ENCODE data around the gene PTPN12. TPM values are rescaled to one million over a fixed set of nuclear protein-coding genes. Genes with fewer than 3 reads are reported as not detected.

PTPN12 gene
- total and polyA plus RNA-seq, 5 donors: 32.5 to 55.5 (median 45.6) TPM

DNA sequence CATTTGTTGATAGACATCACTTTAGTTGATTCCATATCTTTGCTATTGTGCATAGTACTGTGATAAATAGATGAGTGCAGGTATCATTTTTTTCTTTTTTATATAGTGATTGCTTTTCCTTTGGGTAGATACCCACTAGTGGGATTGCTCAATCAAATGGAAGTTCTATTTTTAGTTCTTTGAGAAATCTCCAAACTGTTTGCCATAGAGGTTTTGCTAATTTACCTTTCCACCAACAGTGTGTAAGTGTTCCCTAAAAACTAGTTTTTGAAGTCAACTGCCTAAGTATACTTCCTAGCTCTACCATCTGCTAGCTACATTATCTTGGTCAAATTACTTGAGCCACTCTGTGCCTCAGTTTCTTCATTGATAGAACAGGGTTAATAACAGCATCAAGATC lies 127.6 kb downstream of the PTPN12 start:
- intact Hi-C loops (cut with DNase I): no loop called here
- Histone ChIP-seq H3K27me3 (ENCODE audit: control insufficient read depth, insufficient read depth) (no peaks in the 10 kb centered on the region), H3K27ac (ENCODE audit: low read length) (no peak overlapping the region), H3K4me1 (ENCODE audit: control insufficient read depth, insufficient read depth, low read length) (peaks cover 1% of the 10 kb centered on the region), H3K4me3 (ENCODE audit: low read length) (no peak overlapping the region), H3K9me3 (ENCODE audit: control insufficient read depth, low read length) (no peaks in the 10 kb centered on the region)
- ATAC-seq (no peak), DNase-seq (no peak)

DNA sequence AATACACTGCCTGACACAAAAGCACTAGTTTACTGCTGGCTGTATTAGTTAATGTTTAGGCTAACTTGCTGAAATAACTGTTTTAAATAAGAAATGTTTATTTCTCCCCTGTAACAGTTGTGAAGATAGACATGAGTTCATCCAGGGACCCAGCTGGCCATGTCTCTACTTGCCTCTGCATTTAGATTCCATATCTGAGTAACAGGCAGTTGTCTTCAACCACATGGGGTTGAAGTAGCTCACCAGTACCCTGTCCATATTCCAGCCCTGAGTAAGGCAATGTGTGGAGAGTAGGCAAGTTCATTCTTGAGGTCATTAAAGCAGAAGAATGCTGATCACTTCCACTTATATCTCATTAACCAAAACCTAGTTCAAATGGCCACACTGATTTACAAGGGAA lies 128.1 kb downstream of the PTPN12 start:
- H3K4me1 ChIP-seq (ENCODE audit: control insufficient read depth, insufficient read depth, low read length): peaks cover 1% of the 10 kb centered on the region
- DNase-seq (no peak), ATAC-seq (no peak)
- H3K27ac ChIP-seq (ENCODE audit: low read length): no peak overlapping the region
- no peaks in the 10 kb centered on the region for H3K9me3 ChIP-seq (ENCODE audit: control insufficient read depth, low read length)
- no peak overlapping the region for H3K4me3 ChIP-seq (ENCODE audit: low read length)
- intact Hi-C loops (cut with DNase I): no loop called here
- H3K27me3 ChIP-seq (ENCODE audit: control insufficient read depth, insufficient read depth): no peaks in the 10 kb centered on the region

GRCh38 chr7:77667459-77668086 lies 130.5 kb downstream of the PTPN12 start:
- Histone ChIP-seq H3K4me3 (ENCODE audit: low read length) (no peak overlapping the region), H3K27me3 (ENCODE audit: control insufficient read depth, insufficient read depth) (no peaks in the 10 kb centered on the region), H3K9me3 (ENCODE audit: control insufficient read depth, low read length) (no peaks in the 10 kb centered on the region), H3K27ac (ENCODE audit: low read length) (no peak overlapping the region), H3K4me1 (ENCODE audit: control insufficient read depth, insufficient read depth, low read length) (peaks cover 1% of the 10 kb centered on the region)
- no peak for DNase-seq
- intact Hi-C loops (cut with DNase I): no loop called here
- 90% methylated on average over 6 of the region's 6 CpGs for WGBS
- ATAC-seq: no peak

- H3K27ac ChIP-seq (ENCODE audit: low read length): no peak overlapping the region
- WGBS: 79% methylated on average over 5 of the region's 5 CpGs
- DNase-seq: peak in 1 of 3 donors; percentile 18
These were observed 137.8 kb downstream of the PTPN12 start for GRCh38 chr7:77674878-77675277.

GRCh38 chr7:77679608-77680007 lies 142.5 kb downstream of the PTPN12 start:
- H3K27me3 ChIP-seq (ENCODE audit: control insufficient read depth, insufficient read depth): no peaks in the 10 kb centered on the region
- DNase-seq (no peak), ATAC-seq (no peak)
- H3K27ac ChIP-seq (ENCODE audit: low read length): no peak overlapping the region
- H3K4me3 ChIP-seq (ENCODE audit: low read length): no peak overlapping the region
- intact Hi-C loops (cut with DNase I): no loop called here
- no peaks in the 10 kb centered on the region for H3K4me1 ChIP-seq (ENCODE audit: control insufficient read depth, insufficient read depth, low read length)
- no peaks in the 10 kb centered on the region for H3K9me3 ChIP-seq (ENCODE audit: control insufficient read depth, low read length)

More at GRCh38 chr7:77674878-77675277, 137.8 kb downstream of the PTPN12 start:
- Histone ChIP-seq H3K4me3 (ENCODE audit: low read length) (no peak overlapping the region), H3K4me1 (ENCODE audit: control insufficient read depth, insufficient read depth, low read length) (no peaks in the 10 kb centered on the region), H3K9me3 (ENCODE audit: control insufficient read depth, low read length) (no peaks in the 10 kb centered on the region), H3K27me3 (ENCODE audit: control insufficient read depth, insufficient read depth) (no peaks in the 10 kb centered on the region)
- ATAC-seq: peak; percentile 37 to 41
- intact Hi-C loops (cut with DNase I): no loop called here

- Histone ChIP-seq H3K9me3 (ENCODE audit: control insufficient read depth, low read length) (no peaks in the 10 kb centered on the region), H3K27ac (ENCODE audit: low read length) (no peak overlapping the region), H3K4me1 (ENCODE audit: control insufficient read depth, insufficient read depth, low read length) (peaks cover 2% of the 10 kb centered on the region), H3K27me3 (ENCODE audit: control insufficient read depth, insufficient read depth) (no peaks in the 10 kb centered on the region), H3K4me3 (ENCODE audit: low read length) (no peak overlapping the region)
- over 99% methylated on average over 7 of the region's 7 CpGs for WGBS
- ATAC-seq (no peak), DNase-seq (no peak)
- intact Hi-C loops (cut with DNase I): no loop called here
These were observed 143.2 kb downstream of the PTPN12 start for GRCh38 chr7:77680266-77680665.

DNA sequence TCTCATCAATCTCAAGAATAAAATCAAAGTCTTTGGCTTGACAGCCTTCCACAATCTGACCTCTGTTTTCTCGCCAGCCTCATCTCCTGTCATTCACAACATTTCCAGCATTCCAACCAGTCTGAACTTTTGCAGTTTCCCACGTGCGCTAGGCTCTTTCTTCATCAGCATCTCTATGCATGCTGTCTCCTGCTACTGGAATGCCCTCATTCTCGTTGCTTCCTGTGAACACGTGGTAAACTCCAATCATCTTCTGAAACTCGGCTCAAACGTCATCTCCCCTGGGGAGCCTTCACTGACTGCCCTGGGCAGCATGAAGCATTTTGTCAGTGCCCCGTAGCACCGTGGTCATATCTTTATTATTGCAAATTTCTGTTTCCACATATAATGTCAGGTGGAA lies 146.9 kb downstream of the PTPN12 start:
- H3K9me3 ChIP-seq (ENCODE audit: control insufficient read depth, low read length): no peaks in the 10 kb centered on the region
- ATAC-seq: peak; percentile 80 to 88
- peaks cover 3% of the 10 kb centered on the region for H3K4me1 ChIP-seq (ENCODE audit: control insufficient read depth, insufficient read depth, low read length)
- H3K27me3 ChIP-seq (ENCODE audit: control insufficient read depth, insufficient read depth): no peaks in the 10 kb centered on the region
- no peak overlapping the region for H3K27ac ChIP-seq (ENCODE audit: low read length)
- DNase-seq: peak; percentile 62 to 75 (median 73)
- WGBS: 28% methylated on average over 9 of the region's 9 CpGs
- intact Hi-C loops (cut with DNase I): no loop called here
- H3K4me3 ChIP-seq (ENCODE audit: low read length): no peak overlapping the region

GRCh38 chr7:77685233-77685632 lies 148.1 kb downstream of the PTPN12 start:
- ATAC-seq (peak in 1 of 2 donors; percentile 69), DNase-seq (no peak)
- peaks cover 3% of the 10 kb centered on the region for H3K4me1 ChIP-seq (ENCODE audit: control insufficient read depth, insufficient read depth, low read length)
- intact Hi-C loops (cut with DNase I): no loop called here
- 41% methylated on average over 5 of the region's 5 CpGs for WGBS
- no peaks in the 10 kb centered on the region for H3K9me3 ChIP-seq (ENCODE audit: control insufficient read depth, low read length)
- H3K27ac ChIP-seq (ENCODE audit: low read length): no peak overlapping the region
- no peaks in the 10 kb centered on the region for H3K27me3 ChIP-seq (ENCODE audit: control insufficient read depth, insufficient read depth)
- no peak overlapping the region for H3K4me3 ChIP-seq (ENCODE audit: low read length)

DNA sequence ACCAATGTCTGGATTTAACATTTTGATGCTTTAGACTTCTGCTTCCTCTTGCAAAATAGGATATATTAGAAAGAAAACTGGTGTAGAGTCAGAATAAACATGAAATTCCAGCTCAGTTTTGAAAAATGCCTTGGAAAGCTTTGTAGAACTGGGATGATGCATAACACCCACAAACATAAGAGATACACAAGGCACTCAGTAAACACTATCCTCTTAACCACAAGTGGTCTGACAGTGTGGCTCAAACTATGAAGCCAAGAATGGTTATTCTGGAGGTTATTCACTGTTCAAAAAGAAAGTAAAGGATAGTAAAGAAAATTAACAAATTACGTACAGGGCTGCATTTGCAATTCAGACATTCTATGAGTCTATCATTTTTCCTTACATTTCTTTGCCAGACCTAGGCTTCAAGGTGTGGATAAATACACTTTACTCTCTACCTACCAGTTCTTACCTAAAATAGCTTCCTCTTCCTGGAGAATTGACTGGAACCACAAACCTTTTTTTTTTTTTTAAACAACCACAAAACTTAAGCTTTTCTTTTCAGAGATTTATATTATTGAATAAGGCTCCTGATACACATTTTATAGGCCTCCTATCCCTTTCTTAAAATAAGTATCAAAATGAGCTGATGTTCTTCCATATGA lies 150.1 kb downstream of the PTPN12 start:
- Histone ChIP-seq H3K27ac (ENCODE audit: low read length) (no peak overlapping the region), H3K9me3 (ENCODE audit: control insufficient read depth, low read length) (no peaks in the 10 kb centered on the region), H3K4me1 (ENCODE audit: control insufficient read depth, insufficient read depth, low read length) (peaks cover 3% of the 10 kb centered on the region), H3K4me3 (ENCODE audit: low read length) (no peak overlapping the region), H3K27me3 (ENCODE audit: control insufficient read depth, insufficient read depth) (no peaks in the 10 kb centered on the region)
- DNase-seq (no peak), ATAC-seq (no peak)
- intact Hi-C loops (cut with DNase I): no loop called here
- 93% methylated on average over 1 of the region's 1 CpG for WGBS

DNA sequence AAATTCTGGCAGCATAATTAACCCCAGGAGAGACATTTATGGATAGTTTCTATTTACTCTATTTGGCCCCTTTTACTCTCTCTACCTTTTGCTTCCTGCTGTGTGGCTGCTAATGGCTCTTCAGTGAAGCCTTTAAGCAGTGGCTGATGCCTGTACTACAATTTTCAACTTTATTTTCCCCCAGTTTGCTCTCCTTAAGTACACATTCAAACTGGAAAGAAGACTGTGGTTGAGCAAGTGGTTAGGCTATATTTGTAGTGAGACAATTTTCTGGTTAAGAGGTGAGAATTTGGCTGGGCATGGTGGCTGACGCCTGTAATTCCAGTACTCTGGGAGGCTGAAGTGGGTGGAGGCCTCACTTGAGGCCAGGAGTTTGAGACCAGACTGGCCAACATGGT lies 150.7 kb downstream of the PTPN12 start:
- intact Hi-C loops (cut with DNase I): no loop called here

More for the DNA sequence above, 150.7 kb downstream of the PTPN12 start:
- Histone ChIP-seq H3K4me3 (ENCODE audit: low read length) (no peak overlapping the region), H3K27ac (ENCODE audit: low read length) (no peak overlapping the region), H3K9me3 (ENCODE audit: control insufficient read depth, low read length) (no peaks in the 10 kb centered on the region), H3K4me1 (ENCODE audit: control insufficient read depth, insufficient read depth, low read length) (peaks cover 3% of the 10 kb centered on the region), H3K27me3 (ENCODE audit: control insufficient read depth, insufficient read depth) (no peaks in the 10 kb centered on the region)
- ATAC-seq (no peak), DNase-seq (peak in 1 of 3 donors; percentile 18)
- 97% methylated on average over 1 of the region's 1 CpG for WGBS
